Endodermal cell (in vitro differentiated cells): ENCODE results near the gene QARS1. TPM values are rescaled to one million over a fixed set of nuclear protein-coding genes. Genes with fewer than 3 reads are reported as not detected.

Experiments
- DNase-seq: peaks from one replicate; pipeline ENCODE4 v3.0.0-alpha.2; 2017
- H3K27ac ChIP-seq: 2 replicates; pipeline ENCODE4 v1.5.1; 2013; ENCODE audit warnings: mild to moderate bottlenecking, low read depth, low read length, moderate library complexity
- H3K27me3 ChIP-seq: 2 replicates; pipeline ENCODE4 v1.6.1; 2013; ENCODE audit warnings: mild to moderate bottlenecking, low read length, moderate library complexity; ENCODE audit not compliant: insufficient read depth, control insufficient read depth, poor library complexity, severe bottlenecking
- H3K36me3 ChIP-seq: 2 replicates; pipeline ENCODE4 v1.7.0; 2013; ENCODE audit warnings: mild to moderate bottlenecking, low read length, moderate library complexity; ENCODE audit not compliant: control insufficient read depth, insufficient read depth
- H3K4me1 ChIP-seq: one replicate; pipeline ENCODE4 v1.7.0; 2013; ENCODE audit warnings: low read length; ENCODE audit not compliant: control insufficient read depth, insufficient read depth
- H3K4me3 ChIP-seq: 2 replicates; pipeline ENCODE4 v1.5.1; 2013; ENCODE audit warnings: mild to moderate bottlenecking, low read length, moderate library complexity
- H3K9ac ChIP-seq: 2 replicates; pipeline ENCODE4 v1.6.1; 2013; ENCODE audit warnings: mild to moderate bottlenecking, low read length, moderate library complexity; ENCODE audit not compliant: poor library complexity, severe bottlenecking; ENCODE audit errors: extremely low read depth
- H3K9me3 ChIP-seq: 2 replicates; pipeline ENCODE4 v1.6.1; 2013; ENCODE audit warnings: mild to moderate bottlenecking, low read length, moderate library complexity; ENCODE audit not compliant: control insufficient read depth
- H3K27ac Mint-ChIP-seq: 2 replicates; pipeline ENCODE4 v1.8.0; 2020; ENCODE audit warnings: mixed read lengths
- H3K27me3 Mint-ChIP-seq: 2 replicates; pipeline ENCODE4 v1.8.0; 2021; ENCODE audit warnings: mild to moderate bottlenecking, mixed read lengths; ENCODE audit not compliant: insufficient read depth
- H3K36me3 Mint-ChIP-seq: 2 replicates; pipeline ENCODE4 v1.8.0; 2020; ENCODE audit warnings: low read depth, mixed read lengths
- H3K4me1 Mint-ChIP-seq: 2 replicates; pipeline ENCODE4 v1.8.0; 2020; ENCODE audit warnings: mixed read lengths
- H3K4me3 Mint-ChIP-seq: 2 replicates; pipeline ENCODE4 v1.8.0; 2020; ENCODE audit warnings: mild to moderate bottlenecking, moderate library complexity, mixed read lengths
- H3K9me3 Mint-ChIP-seq: 2 replicates; pipeline ENCODE4 v1.8.0; 2020; ENCODE audit warnings: mild to moderate bottlenecking, mixed read lengths
- CTCF ChIP-seq: fragments of 200-600 bp; sonication (generic); conservative IDR thresholded peaks from 2 replicates; pipeline ENCODE4 v1.5.0; 2021; ENCODE audit warnings: antibody characterized with exemption, mild to moderate bottlenecking
- WGBS, 2 experiments: methylation state at CpG; one replicate each; pipeline versions ENCODE4 v1.1.5 to v1.1.7; 2013; ENCODE audit warnings: missing lambda C conversion rate in 2 of 2, mixed read lengths in 1 of 2; ENCODE audit not compliant: insufficient coverage in 1 of 2, insufficient read length in 1 of 2; 5-methylcytosine and 5-hydroxymethylcytosine counted together
- total RNA-seq, 2 donors: library from RNA; stranded (reverse); fragmentation: NEBNext Ultra II Directional in 1 of 2; extraction: Animal tissue kit (Norgen Biotek cat#: 25700) in 1 of 2; gene quantifications; 2 replicates in 1 of 2; 3 replicates in 1 of 2; pipeline ENCODE4 v1.2.1, GENCODE V29; 2021

The QARS1 gene
- total RNA-seq, 2 donors from 2014 or later, result 314 to 358 TPM

GRCh38 chr3:49119439-49119838, 14.9 kb upstream of the QARS1 start:
- Histone ChIP-seq H3K9me3 (no peaks in the 10 kb centered on the region), H3K36me3 (peaks cover 69% of the 10 kb centered on the region), H3K4me1 (peaks cover 4% of the 10 kb centered on the region), H3K27ac (no peak overlapping the region), H3K27me3 (no peaks in the 10 kb centered on the region), H3K9ac (peak overlapping the region; percentile 88), H3K4me3 (peak overlapping the region; percentile 89)
- WGBS, 2 experiments, result 100% methylated on average over 1 to 3 of the region's 3 CpGs
- no peak for DNase-seq
- Mint-ChIP-seq H3K4me3 (peak overlapping the region; percentile 76), H3K27me3 (no peaks in the 10 kb centered on the region), H3K4me1 (peaks cover 4% of the 10 kb centered on the region), H3K9me3 (no peaks in the 10 kb centered on the region), H3K27ac (no peak overlapping the region), H3K36me3 (peaks cover 46% of the 10 kb centered on the region)
- TF ChIP-seq CTCF, result no peak

DNA sequence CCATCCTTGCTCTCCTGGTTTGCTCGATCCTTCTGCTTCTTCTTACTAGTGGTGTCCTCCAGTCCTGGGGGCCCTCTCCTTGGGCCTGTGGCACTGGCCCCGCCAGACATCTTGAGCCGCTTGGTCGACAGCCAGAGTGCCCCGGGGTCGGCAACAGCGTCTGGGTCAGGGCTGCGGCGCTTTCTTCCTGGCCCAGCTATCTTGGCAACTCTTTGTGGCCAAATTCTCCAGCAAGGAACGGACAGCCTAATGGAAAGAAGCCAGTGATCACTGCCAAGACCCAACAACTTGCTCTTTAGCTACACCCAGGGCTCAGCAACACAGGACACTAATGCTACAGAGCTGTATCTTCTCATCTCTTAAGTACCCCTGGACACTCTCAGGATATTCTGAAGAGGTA, 14.5 kb upstream of the QARS1 start:
- Histone ChIP-seq H3K27ac (no peak overlapping the region), H3K9me3 (no peaks in the 10 kb centered on the region), H3K9ac (no peak overlapping the region), H3K27me3 (no peaks in the 10 kb centered on the region), H3K36me3 (peaks cover 69% of the 10 kb centered on the region), H3K4me3 (peak overlapping the region; percentile 89), H3K4me1 (peaks cover 4% of the 10 kb centered on the region)
- TF ChIP-seq CTCF, result no peak
- H3K27me3 Mint-ChIP-seq, result no peaks in the 10 kb centered on the region
- no peak overlapping the region for H3K27ac Mint-ChIP-seq
- peak overlapping the region; percentile 76 for H3K4me3 Mint-ChIP-seq
- H3K36me3 Mint-ChIP-seq, result peaks cover 49% of the 10 kb centered on the region
- WGBS, 2 experiments, result 92 to 95% methylated on average over 8 to 10 of the region's 10 CpGs
- no peak for DNase-seq
- H3K9me3 Mint-ChIP-seq, result no peaks in the 10 kb centered on the region
- H3K4me1 Mint-ChIP-seq, result peaks cover 4% of the 10 kb centered on the region

- no peak overlapping the region for H3K4me3 Mint-ChIP-seq
- Histone ChIP-seq H3K9me3 (no peaks in the 10 kb centered on the region), H3K4me3 (no peak overlapping the region), H3K36me3 (peaks cover 87% of the 10 kb centered on the region), H3K9ac (no peak overlapping the region), H3K27ac (no peak overlapping the region), H3K4me1 (no peaks in the 10 kb centered on the region), H3K27me3 (no peaks in the 10 kb centered on the region)
- 95 to 96% methylated on average over 13 to 14 of the region's 14 CpGs for WGBS, 2 experiments
- DNase-seq, result no peak
- H3K27ac Mint-ChIP-seq, result no peak overlapping the region
- H3K4me1 Mint-ChIP-seq, result no peaks in the 10 kb centered on the region
- TF ChIP-seq CTCF, result no peak
- peaks cover 72% of the 10 kb centered on the region for H3K36me3 Mint-ChIP-seq
- no peaks in the 10 kb centered on the region for H3K9me3 Mint-ChIP-seq
- H3K27me3 Mint-ChIP-seq, result no peaks in the 10 kb centered on the region
These were observed 7.7 kb upstream of the QARS1 start for GRCh38 chr3:49112262-49112661.
